Measurements from ENCODE around the gene ENO1.
"Not testable (repeated sequence)": the region's sequence is repeated elsewhere in the genome, so short reads cannot be mapped to it uniquely, and the experiment has no call there.

Gene ENO1

GRCh38 chr1:8896775-8897174 lies 18.3 kb upstream of the ENO1 start:
- not testable (repeated sequence) for DNase-seq (ENCODE audit: low read depth)

- DNase-seq (ENCODE audit: low read depth): no peak
These were observed 13.5 kb upstream of the ENO1 start for GRCh38 chr1:8892026-8892425.

DNA sequence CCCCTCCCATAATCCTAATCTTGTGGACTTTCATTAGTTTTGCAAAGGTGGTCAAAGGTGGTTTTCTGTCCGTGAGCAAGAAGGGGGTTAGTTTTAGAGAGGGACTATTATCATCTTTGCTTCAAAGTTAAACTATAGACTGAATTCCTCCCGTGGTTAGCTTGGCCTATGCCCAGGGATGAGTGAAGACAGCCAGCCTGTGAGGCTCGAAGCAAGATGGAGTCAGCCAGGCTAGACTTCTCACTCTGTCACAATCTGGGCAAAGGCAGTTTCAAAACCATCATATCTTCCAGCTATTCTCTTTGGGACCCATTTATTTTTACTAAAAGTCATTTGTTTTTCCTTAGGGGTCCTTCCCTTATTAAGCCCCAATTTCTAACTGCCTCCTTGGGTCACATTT lies 12.9 kb upstream of the ENO1 start:
- DNase-seq (ENCODE audit: low read depth): no peak

DNA sequence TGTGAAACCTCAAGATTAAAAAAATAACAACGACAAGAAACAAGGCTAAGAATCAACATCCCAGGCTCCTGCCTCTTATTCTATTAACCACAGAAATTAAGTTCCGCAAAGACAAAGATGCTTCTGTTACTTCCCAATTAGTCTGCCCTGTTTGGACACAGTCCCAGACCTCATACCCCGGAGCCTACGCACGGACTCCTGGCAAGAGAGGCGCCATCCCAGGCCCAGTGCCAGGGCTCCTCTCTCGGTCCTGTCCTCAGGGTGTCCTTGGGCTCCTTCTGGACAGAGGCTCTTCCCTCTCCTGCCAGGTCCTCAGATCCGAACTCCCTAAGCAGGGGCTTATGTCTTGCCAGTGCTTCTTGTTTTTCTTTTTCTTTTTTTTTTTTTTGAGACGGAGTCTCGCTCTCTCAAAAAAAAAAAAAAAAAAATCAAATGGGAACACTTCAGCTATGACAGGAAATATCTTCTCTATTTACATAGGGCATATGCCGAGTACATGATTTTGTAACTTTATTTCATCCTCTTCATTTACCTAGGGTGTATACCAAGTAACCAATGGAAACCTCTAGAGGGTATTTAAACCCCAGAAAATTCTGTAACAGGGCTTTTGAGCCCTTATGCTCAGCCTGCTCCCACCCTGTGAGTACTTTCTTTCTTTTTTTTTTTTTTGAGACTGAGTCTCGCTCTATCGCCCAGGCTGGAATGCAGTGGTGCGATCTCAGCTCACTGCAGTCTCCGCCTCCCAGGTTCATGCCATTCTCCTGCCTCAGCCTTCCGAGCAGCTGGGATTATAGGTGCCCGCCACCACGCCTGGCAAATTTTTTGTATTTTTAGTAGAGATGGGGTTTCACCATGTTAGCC lies 11.7 kb upstream of the ENO1 start:
- DNase-seq (ENCODE audit: low read depth): no peak

DNA sequence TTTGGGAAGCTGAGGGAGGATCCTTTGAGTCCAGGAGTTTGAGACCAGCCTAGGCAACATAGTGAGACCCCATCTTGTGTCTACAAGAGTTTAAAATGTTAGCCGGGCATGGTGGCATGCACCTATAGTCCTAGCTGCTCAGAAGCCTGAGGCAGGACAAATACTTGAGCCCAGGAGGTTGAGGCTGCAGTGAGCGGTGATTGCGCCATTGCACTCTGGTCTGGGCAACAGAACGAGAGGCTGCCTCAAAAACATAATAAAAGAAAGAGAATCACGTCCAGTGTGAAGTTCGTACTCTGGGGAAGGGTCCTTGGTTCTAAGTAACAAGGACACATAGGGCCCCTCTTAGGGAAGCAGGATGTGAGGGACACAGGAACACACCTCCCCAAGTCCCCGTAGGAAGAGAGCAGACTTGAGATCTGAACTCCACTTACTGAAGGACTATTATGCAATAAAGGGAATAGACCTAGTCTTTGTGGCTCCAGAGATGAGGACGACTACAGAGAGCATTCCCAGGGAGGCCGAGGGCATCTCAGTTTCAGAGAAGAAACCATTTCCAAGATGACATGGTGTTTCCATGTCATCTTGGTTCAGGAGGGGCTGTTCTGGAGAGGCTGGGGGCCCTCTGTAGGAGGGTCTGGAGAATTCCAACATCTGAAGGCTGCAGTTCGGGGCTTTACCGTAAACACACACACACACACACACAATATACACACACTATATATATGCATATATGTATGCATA lies 10.8 kb upstream of the ENO1 start:
- no peak for DNase-seq (ENCODE audit: low read depth)

DNA sequence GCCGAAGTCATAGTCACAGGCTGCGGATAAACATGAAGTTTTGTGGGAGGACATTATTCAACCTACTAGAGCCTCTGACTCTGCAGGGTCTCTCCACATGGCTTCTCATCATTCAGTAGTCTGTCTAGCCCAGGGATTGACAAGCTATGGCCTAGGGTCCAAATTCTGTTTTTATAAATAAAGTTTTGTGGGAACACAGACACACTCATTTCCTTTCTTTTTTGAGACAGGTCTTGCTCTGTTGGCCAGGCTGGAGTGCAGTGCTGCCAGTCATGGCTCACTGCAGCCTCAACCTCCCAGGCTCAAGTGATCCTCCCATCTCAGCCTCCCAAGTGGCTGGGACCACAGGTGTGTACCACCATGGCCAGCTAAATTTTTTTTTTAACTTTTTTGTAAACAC lies 8.1 kb upstream of the ENO1 start:
- DNase-seq (ENCODE audit: low read depth): no peak

DNA sequence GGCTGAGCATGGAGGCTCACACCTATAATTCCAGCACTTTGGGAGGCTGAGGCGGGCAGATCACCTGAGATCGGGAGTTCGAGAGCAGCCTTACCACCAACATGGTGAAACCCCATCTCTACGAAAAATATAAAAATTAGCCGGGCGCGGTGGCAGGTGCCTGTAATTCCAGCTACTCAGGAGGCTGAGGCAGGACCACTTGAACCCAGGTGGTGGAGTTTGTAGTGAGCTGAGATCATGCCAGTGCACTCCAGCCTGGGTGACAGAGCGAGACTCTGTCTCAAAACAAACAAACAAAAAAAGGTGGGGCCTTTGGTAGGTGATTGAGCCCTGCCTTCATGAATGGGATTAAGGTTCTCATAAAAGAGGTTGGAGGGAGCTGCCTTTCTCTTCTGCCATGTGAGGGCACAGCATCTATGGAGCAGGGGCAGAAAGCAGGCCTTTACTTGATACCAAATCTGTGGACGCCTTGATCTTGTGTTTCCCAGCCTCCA lies 7.6 kb upstream of the ENO1 start:
- not testable (repeated sequence) for DNase-seq (ENCODE audit: low read depth)

DNA sequence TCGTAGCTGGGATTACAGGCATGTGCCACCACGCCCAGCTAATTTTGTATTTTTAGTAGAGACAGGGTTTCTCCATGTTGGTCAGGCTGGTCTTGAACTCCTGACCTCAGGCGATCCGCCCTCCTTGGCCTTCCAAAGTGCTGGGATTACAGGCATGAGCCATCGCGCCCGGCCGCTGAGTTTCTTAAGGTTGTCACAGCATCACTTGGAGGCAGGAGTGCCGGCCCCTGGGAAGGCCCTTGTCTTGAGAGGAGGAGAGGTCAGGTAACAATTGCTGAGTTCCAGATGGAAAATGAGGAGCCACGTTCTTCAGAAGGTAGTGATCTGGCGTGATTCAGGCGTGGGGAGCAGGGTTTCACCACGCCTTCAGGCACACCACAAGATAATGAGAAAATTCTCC lies 5.6 kb upstream of the ENO1 start:
- DNase-seq (ENCODE audit: low read depth): not testable (repeated sequence)

GRCh38 chr1:8883491-8883890 lies 5.0 kb upstream of the ENO1 start:
- no peak for DNase-seq (ENCODE audit: low read depth)

GRCh38 chr1:8879922-8880676 lies 1.6 kb upstream of the ENO1 start:
- DNase-seq (ENCODE audit: low read depth): no peak

- DNase-seq (ENCODE audit: low read depth): no peak
These were observed 1.0 kb upstream of the ENO1 start for GRCh38 chr1:8879464-8879921.

DNA sequence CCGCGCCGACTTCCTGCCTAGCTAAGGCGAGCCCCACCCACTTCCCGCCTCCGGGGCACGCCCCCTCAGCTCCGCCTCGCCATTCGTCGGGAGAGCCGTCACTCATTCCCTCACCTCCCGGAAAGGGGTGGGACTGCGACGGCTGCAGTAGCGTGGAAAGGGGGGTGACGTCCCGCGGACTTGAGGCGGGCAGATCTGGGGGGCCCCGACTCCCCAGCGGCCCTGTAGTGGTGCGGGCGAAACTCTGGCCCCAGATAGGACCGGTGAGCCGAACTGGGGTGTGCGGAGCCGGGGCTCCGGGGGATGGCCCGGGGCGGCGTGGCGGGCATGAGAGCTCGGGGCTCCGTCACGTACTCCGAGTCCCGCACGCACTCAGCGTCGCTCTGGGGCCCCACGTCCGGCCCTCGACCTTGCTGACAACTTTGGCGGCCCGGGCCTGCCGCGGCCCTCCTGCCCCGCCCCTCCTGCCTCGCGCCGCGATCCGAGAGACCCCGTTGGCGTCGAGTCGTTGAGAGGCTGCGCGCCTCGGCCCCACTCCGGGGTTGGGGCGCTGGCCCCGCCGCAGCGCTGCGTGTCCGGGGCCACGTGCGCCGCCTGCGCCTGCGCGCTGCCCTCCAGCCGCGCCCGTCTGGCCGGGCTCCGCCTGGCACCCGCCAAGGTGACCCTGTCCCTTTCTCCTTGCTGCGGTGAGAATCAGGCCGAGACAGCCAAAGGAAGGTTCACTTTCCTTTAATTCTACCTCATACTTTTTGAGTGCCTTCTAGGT lies 395 bp upstream of the ENO1 start:
- DNase-seq (ENCODE audit: low read depth): peak; percentile 99

GRCh38 chr1:8876087-8876486 lies 2.4 kb downstream of the ENO1 start:
- DNase-seq (ENCODE audit: low read depth): no peak

GRCh38 chr1:8875216-8875861 lies 3.1 kb downstream of the ENO1 start:
- DNase-seq (ENCODE audit: low read depth): no peak

DNA sequence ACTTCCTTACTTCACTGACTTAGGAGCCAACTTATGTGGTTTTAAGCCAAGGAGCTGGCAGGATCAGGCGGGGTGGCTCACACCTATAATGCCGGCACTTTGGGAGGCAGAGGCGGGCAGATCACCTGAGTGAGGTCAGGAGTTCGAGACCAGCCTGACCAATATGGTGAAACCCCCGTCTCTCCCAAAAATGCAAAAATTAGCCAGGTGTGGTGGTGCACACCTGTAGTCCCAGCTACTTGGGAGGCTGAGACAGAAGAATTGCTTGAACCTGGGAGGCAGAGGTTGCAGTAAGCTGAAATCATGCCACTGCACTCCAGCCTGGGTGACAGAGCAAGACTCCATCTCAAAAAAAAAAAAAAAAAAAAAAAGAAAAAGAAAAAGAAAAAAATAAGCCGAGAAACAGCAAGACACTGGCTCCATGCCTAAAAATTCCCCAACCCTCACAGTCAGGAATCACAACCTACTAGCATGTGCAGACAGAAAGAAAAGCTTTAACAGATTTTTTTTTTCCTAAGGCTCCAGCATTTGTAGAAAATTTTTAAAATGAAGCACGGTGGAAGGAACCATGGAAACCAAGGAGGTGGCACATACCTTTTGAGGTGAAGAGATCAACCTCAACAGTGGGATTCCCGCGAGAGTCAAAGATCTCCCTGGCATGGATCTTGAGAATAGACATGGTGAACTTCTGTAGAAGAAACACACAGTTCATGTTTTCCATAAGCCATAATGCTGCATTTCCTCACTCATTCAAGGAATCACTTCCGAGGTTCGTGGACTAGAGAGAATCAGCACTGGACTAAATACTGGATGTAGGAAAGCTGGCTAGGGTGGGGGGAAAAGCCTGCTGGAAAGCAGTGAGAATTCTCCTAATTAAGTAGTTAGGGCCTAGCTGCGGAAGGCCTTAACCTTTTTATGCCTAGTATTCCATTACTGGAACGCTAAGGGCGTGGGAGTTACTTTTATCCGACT lies 4.0 kb downstream of the ENO1 start:
- DNase-seq (ENCODE audit: low read depth): no peak

DNA sequence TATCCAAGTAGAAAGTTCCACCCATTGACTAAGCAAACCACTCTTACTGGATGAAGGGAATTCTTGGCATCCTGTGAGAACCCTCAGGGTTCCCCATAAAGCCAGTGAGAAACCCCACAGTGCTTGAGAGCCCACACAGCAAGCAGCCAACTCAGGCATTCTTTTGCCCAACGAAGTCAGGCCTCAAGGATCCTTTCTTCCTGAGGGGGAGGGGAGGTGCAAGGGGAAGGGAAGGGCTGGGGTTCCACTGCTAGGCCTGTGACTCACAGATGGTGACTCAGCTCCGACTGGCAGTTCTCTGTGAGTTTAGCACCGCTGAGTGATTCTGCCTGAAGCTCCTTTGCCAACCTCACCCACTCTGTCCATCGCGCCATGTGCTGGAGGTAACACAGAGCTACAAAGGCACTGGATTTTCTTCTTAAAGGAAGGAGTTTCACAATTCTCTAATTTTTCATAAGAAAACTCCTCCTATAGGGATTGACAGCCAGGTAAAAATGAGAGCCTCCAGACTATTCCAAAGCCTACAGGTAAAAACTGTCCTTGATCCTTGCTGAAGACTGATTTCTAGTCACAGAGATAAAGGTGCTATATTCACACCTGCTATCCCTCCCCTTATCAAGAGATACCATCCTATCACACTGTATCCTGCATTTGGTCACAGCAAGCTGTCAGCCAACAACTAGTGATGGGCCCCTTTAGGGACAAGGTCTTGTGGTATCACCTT lies 4.8 kb downstream of the ENO1 start:
- peak; percentile 82 for DNase-seq (ENCODE audit: low read depth)

DNA sequence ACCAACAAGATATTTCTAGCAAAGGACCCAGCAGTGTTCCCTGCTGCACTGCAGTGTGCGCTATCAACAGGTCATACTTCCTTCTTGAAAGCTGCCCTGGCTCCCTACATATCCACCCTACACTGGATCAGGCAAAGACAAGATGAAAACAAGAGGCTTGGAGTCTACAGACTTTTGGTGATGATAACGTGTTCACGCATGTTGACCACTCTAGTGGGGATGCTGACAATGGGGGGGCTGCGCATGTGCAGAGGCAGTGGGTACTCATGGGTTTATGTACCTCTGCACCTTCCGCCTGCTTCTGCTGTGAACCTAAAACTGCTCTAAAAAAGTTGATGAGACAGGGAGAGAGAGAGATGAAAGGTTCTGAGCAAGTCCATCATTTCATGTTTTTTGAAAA lies 5.5 kb downstream of the ENO1 start:
- no peak for DNase-seq (ENCODE audit: low read depth)

- DNase-seq (ENCODE audit: low read depth): no peak
These were observed 6.5 kb downstream of the ENO1 start for GRCh38 chr1:8871965-8872399.

- DNase-seq (ENCODE audit: low read depth): no peak
These were observed 6.9 kb downstream of the ENO1 start for GRCh38 chr1:8871539-8871935.
